Gastrocnemius medialis (tissue), 4 donors: ENCODE data around the gene SHC3.

ENCODE experiments used
- POLR2A ChIP-seq, 2 donors: fragments of 450-650 bp; IDR thresholded peaks; one replicate each; pipeline ENCODE4 v1.6.1; 2017; ENCODE audit warnings: antibody characterized with exemption in 2 of 2, mild to moderate bottlenecking in 2 of 2, moderate library complexity in 2 of 2
- TF ChIP-seq, protein P1 (sequence below), 5 experiments: fragments of 450-650 bp in 3 of 5; fragments of 200-600 bp in 2 of 5; sonication (generic) in 2 of 5; IDR thresholded peaks in 4 of 5; conservative IDR thresholded peaks in 1 of 5; 1 replicate in 4 of 5; 2 replicates in 1 of 5; pipeline ENCODE4 v1.5.1; 2016 to 2019; ENCODE audit warnings: antibody characterized with exemption in 5 of 5, mild to moderate bottlenecking in 3 of 5, moderate library complexity in 3 of 5

DNA sequence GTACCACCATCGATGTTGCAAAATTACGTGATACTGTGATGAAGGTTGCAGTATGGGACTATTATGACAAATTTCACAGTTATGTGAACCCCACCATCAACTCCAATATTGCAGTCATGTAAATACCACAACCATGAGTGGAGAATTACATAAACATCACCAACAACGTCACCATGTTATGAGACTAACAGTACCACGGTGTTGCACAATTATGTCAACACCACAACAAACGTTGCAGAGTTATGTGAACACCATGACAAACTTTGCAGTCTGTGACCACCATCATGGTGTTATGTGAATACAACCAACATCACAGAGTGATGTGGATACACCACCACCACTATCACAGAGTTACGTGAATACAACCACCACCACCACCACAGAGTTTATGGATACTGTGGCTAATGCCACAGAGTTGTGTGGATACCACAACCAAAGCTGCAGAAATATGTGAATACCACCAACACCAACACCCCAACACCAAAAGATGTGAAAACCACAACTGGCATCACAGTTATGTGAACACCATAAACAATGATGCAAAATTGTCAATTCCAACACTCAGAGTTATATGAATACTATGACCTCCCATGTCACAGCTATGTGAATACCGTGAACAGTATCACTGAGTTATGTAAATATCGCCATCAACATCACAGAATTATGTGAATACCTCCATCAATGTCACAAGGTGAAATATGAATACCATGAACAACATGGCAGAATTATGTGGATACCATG, 62.4 kb downstream of the SHC3 start:
- TF ChIP-seq, protein P1, sequence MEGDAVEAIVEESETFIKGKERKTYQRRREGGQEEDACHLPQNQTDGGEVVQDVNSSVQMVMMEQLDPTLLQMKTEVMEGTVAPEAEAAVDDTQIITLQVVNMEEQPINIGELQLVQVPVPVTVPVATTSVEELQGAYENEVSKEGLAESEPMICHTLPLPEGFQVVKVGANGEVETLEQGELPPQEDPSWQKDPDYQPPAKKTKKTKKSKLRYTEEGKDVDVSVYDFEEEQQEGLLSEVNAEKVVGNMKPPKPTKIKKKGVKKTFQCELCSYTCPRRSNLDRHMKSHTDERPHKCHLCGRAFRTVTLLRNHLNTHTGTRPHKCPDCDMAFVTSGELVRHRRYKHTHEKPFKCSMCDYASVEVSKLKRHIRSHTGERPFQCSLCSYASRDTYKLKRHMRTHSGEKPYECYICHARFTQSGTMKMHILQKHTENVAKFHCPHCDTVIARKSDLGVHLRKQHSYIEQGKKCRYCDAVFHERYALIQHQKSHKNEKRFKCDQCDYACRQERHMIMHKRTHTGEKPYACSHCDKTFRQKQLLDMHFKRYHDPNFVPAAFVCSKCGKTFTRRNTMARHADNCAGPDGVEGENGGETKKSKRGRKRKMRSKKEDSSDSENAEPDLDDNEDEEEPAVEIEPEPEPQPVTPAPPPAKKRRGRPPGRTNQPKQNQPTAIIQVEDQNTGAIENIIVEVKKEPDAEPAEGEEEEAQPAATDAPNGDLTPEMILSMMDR (IDR thresholded peaks at IDR 0.05 in 4 of 5, conservative IDR thresholded peaks at IDR 0.05 in 1 of 5) = no peak
- no peak for TF ChIP-seq POLR2A (IDR thresholded peaks at IDR 0.05)
